ENCODE data around the gene RCL1.

DNA sequence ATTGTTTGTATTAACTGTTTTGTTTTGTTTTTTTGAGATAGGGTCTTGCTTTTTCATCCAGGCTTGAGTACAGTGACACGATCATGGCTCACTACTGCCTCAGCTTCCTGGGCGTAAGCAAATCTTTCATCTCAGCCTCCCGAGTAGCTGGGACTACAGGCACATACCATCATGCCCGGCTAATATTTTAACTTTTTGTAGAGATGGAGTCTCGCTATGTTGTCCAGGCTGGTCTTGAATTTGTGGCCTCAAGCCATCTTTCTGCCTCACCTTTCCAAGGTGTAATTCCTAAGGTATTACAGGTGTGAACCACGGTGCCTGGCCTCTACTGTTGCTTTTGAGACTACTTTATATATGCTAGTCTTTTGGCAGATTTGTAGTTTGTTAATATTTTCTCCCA is 8.4 kb downstream of the RCL1 start:
- TF ChIP-seq EZH2 (IDR thresholded peaks at IDR 0.05; ENCODE audit: low read depth) = no peak
- TF ChIP-seq, protein P1, sequence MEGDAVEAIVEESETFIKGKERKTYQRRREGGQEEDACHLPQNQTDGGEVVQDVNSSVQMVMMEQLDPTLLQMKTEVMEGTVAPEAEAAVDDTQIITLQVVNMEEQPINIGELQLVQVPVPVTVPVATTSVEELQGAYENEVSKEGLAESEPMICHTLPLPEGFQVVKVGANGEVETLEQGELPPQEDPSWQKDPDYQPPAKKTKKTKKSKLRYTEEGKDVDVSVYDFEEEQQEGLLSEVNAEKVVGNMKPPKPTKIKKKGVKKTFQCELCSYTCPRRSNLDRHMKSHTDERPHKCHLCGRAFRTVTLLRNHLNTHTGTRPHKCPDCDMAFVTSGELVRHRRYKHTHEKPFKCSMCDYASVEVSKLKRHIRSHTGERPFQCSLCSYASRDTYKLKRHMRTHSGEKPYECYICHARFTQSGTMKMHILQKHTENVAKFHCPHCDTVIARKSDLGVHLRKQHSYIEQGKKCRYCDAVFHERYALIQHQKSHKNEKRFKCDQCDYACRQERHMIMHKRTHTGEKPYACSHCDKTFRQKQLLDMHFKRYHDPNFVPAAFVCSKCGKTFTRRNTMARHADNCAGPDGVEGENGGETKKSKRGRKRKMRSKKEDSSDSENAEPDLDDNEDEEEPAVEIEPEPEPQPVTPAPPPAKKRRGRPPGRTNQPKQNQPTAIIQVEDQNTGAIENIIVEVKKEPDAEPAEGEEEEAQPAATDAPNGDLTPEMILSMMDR (conservative IDR thresholded peaks at IDR 0.05) = no peak
